Activated naive CD4-positive, alpha-beta T cell treated with anti-CD3 and anti-CD28 coated beads, Interleukin-2, amount 10 ng/mL, durations not matched to agents 5 hours and 36 hours (primary cell): ENCODE data around the gene ARMC12. TPM values are rescaled to one million over a fixed set of nuclear protein-coding genes. Genes with fewer than 3 reads are reported as not detected.

Experiments used
- total RNA-seq, 2 experiments: library from RNA; stranded (reverse); gene quantifications; one replicate each; pipeline ENCODE4 v1.2.3, GENCODE V29; 2021

Gene ARMC12, protein sequence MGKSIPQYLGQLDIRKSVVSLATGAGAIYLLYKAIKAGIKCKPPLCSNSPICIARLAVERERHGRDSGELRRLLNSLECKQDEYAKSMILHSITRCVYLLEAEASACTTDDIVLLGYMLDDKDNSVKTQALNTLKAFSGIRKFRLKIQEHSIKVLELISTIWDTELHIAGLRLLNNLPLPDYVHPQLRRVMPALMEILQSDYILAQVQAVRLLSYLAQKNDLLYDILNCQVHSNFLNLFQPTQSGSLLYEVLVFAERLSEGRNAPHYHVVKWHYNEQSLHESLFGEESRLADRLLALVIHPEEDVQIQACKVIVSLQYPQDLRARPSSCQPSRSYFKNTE
- total RNA-seq, result 1 to 10 TPM; 1.3 to 1.7 TPM

GRCh38 chr6:35736982-35737412 lies at the start of gene ARMC12:
Gene ARMC12, plus strand, starts transcription at chr6:35737032. Its CDS starts 77 bp downstream, at chr6:35737109.

GRCh38 chr6:35688605-35689322 lies 48.1 kb upstream of the ARMC12 start, which contains the start of gene FKBP5:
Gene FKBP5, minus strand, starts transcription at chr6:35688915. Its CDS starts 46,091 bp downstream, at chr6:35642824.

DNA sequence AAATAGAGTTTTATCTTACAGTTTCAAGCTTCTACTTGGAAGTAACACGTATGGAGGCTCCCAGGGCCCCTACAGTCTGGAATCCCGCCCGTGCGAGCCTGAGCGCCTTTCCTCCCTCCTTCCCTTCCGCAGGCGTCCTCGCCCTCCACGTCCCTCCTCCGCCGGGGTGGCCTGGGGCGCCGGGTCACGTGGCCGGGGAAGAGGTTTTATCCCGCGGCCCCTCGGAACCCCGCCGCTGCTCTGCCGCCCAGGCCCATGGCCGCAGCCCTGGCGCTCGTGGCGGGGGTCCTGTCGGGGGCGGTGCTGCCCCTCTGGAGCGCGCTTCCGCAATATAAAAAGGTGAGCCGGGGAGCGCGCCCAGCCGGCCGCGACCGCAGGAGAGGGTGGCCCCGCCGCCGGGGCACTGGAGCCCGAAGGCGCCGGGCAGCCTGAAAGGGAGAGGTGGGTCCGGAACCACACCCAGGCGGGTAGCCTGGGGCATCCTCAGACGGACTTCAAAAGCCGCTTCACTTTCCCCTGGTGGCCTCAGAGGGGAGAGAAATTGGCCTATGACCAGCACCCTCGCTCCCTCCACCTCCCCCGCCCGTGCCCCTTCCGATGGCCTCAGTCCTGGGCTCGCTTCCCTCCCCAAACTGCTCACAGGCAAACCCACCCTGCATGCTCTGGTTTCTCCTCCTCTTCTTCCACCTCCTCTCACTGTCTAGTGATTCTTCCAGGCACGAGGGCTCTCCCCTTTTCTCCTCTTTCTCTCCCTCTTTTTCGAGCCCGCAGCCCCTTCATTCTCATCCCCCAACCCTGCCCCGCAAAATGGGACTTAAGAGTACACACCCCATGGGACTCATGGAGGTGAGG lies 39.8 kb downstream of the ARMC12 start, which contains the start of gene CLPSL2:
CLPSL2 (plus strand) TSS at position 235 of the 852 bp plus-strand sequence; CDS start at position 256, 21 bp downstream.

GRCh38 chr6:35780719-35781118 lies 43.9 kb downstream of the ARMC12 start, which contains the start of gene CLPSL1:
Gene CLPSL1, plus strand, starts transcription at chr6:35781019. Its CDS starts 92 bp downstream, at chr6:35781111.

Other genes with a start within 250 kb of the ARMC12 start
- gene TEAD3, start 240.0 kb upstream of the ARMC12 start, total RNA-seq, result under 1 TPM; 0.08 to 0.14 TPM
- gene TULP1, start 224.1 kb upstream of the ARMC12 start, total RNA-seq, result not detected
- gene FKBP5, start 48.1 kb upstream of the ARMC12 start, total RNA-seq, result 10 to 100 TPM; 65.5 to 65.6 TPM
- gene CLPSL2, start 39.6 kb downstream of the ARMC12 start, total RNA-seq, result not detected
- not detected for gene CLPSL1, start 44.0 kb downstream of the ARMC12 start, total RNA-seq
- not detected for gene CLPS, start 60.3 kb downstream of the ARMC12 start, total RNA-seq
- gene LHFPL5, start 68.3 kb downstream of the ARMC12 start, total RNA-seq, result not detected
- 10 to 100 TPM; 69.9 to 70.9 TPM for gene SRPK1, start 184.1 kb downstream of the ARMC12 start, total RNA-seq